Choroid plexus epithelial cell (primary cell): ENCODE results near the gene ORMDL1.
A peak's percentile ranks its signal among the peaks of the same experiment; 100 is the strongest.

Experiments used
- DNase-seq: peaks from one replicate; pipeline ENCODE4 v3.0.0-alpha.2; 2010; ENCODE audit warnings: low read depth
- H3K4me3 ChIP-seq: 2 replicates; pipeline ENCODE4 v1.5.1; 2011; ENCODE audit warnings: low read depth, mild to moderate bottlenecking, control low read depth, low read length, moderate library complexity
- CTCF ChIP-seq: conservative IDR thresholded peaks from 2 replicates; pipeline ENCODE4 v1.5.1; 2011; ENCODE audit warnings: low read depth, mild to moderate bottlenecking, control low read depth, inconsistent platforms, low read length, moderate library complexity

The ORMDL1 gene

GRCh38 chr2:189819297-189819704 is 35.2 kb upstream of the ORMDL1 start:
- peak; percentile 54 for DNase-seq
- H3K4me3 ChIP-seq, result no peak overlapping the region

GRCh38 chr2:189818249-189819038 is 34.3 kb upstream of the ORMDL1 start:
- no peak for TF ChIP-seq CTCF
- no peak for DNase-seq
- no peak overlapping the region for H3K4me3 ChIP-seq

More at GRCh38 chr2:189819297-189819704, 35.2 kb upstream of the ORMDL1 start:
- TF ChIP-seq CTCF, result no peak

GRCh38 chr2:189803431-189803830 is 19.3 kb upstream of the ORMDL1 start:
- DNase-seq, result peak; percentile 42
- H3K4me3 ChIP-seq, result no peak overlapping the region
- TF ChIP-seq CTCF, result peak; percentile 5

GRCh38 chr2:189802396-189802912 is 18.3 kb upstream of the ORMDL1 start:
- no peak overlapping the region for H3K4me3 ChIP-seq
- DNase-seq, result no peak
- TF ChIP-seq CTCF, result no peak

GRCh38 chr2:189799531-189799930 is 15.4 kb upstream of the ORMDL1 start:
- TF ChIP-seq CTCF, result no peak
- no peak overlapping the region for H3K4me3 ChIP-seq
- peak; percentile 72 for DNase-seq

GRCh38 chr2:189799030-189799331 is 14.8 kb upstream of the ORMDL1 start:
- TF ChIP-seq CTCF, result no peak
- no peak for DNase-seq
- H3K4me3 ChIP-seq, result no peak overlapping the region
